Astrocyte (in vitro differentiated cells and primary cell): ENCODE data around the gene HSPBP1. TPM values are rescaled to one million over a fixed set of nuclear protein-coding genes. Genes with fewer than 3 reads are reported as not detected.

ENCODE experiments used
- DNase-seq: peaks from one replicate; pipeline ENCODE4 v3.0.0-alpha.2; 2010; ENCODE audit warnings: low read depth
- FAIRE-seq: peaks from 2 replicates; lab custom pipeline; 2011; peaks lifted over from hg19 to GRCh38; lab: Jason Lieb, UNC
- H2AFZ ChIP-seq: 2 replicates; pipeline ENCODE4 v1.6.0; 2012; ENCODE audit warnings: low read depth, low read length, inconsistent platforms
- H3K27ac ChIP-seq: 2 replicates; pipeline ENCODE4 v1.5.1; 2011; ENCODE audit warnings: low read depth, low read length, inconsistent platforms
- H3K27me3 ChIP-seq: 2 replicates; pipeline ENCODE4 v1.6.0; 2011; ENCODE audit warnings: low read length, inconsistent platforms; ENCODE audit not compliant: insufficient read depth
- H3K36me3 ChIP-seq: 2 replicates; pipeline ENCODE4 v1.5.1; 2011; ENCODE audit warnings: low read length, inconsistent platforms; ENCODE audit not compliant: insufficient read depth
- H3K4me1 ChIP-seq: 2 replicates; pipeline ENCODE4 v1.5.1; 2011; ENCODE audit warnings: low read length, inconsistent platforms; ENCODE audit not compliant: insufficient read depth
- H3K4me2 ChIP-seq: 2 replicates; pipeline ENCODE4 v1.6.0; 2012; ENCODE audit warnings: low read length, inconsistent platforms
- H3K4me3 ChIP-seq: 2 replicates; pipeline ENCODE4 v1.5.1; 2011; ENCODE audit warnings: low read depth, mild to moderate bottlenecking, low read length, inconsistent platforms; ENCODE audit not compliant: insufficient read depth
- H3K79me2 ChIP-seq: 2 replicates; pipeline ENCODE4 v1.6.0; 2012; ENCODE audit warnings: mild to moderate bottlenecking, low read length, inconsistent platforms; ENCODE audit not compliant: insufficient read depth
- H3K9ac ChIP-seq: 2 replicates; pipeline ENCODE4 v1.6.0; 2012; ENCODE audit warnings: mild to moderate bottlenecking, low read length, inconsistent platforms
- H3K9me3 ChIP-seq: 2 replicates; pipeline ENCODE4 v1.5.1; 2012; ENCODE audit warnings: low read depth, mild to moderate bottlenecking, low read length, inconsistent platforms; ENCODE audit not compliant: insufficient read depth
- H4K20me1 ChIP-seq: 2 replicates; pipeline ENCODE4 v1.6.0; 2012; ENCODE audit warnings: low read length, inconsistent platforms; ENCODE audit not compliant: insufficient read depth
- H3K27ac Mint-ChIP-seq: one replicate; pipeline ENCODE4 v1.8.0; 2021; ENCODE audit warnings: mild to moderate bottlenecking, mixed read lengths; ENCODE audit not compliant: unreplicated experiment
- H3K27me3 Mint-ChIP-seq: one replicate; pipeline ENCODE4 v1.8.0; 2021; ENCODE audit warnings: low read depth, mixed read lengths; ENCODE audit not compliant: unreplicated experiment
- H3K36me3 Mint-ChIP-seq: one replicate; pipeline ENCODE4 v1.8.0; 2021; ENCODE audit warnings: low read depth, mixed read lengths; ENCODE audit not compliant: unreplicated experiment
- H3K4me1 Mint-ChIP-seq: one replicate; pipeline ENCODE4 v1.8.0; 2021; ENCODE audit warnings: low read depth, mixed read lengths; ENCODE audit not compliant: unreplicated experiment
- H3K4me3 Mint-ChIP-seq: one replicate; pipeline ENCODE4 v1.8.0; 2021; ENCODE audit warnings: mild to moderate bottlenecking, moderate library complexity, mixed read lengths; ENCODE audit not compliant: unreplicated experiment
- H3K9me3 Mint-ChIP-seq: one replicate; pipeline ENCODE4 v1.8.0; 2021; ENCODE audit warnings: mild to moderate bottlenecking, mixed read lengths; ENCODE audit not compliant: unreplicated experiment
- EZH2 ChIP-seq: IDR thresholded peaks from 2 replicates; pipeline ENCODE4 v1.6.1; 2012; ENCODE audit warnings: mild to moderate bottlenecking, low read length, inconsistent platforms; ENCODE audit not compliant: insufficient read depth
- total RNA-seq: library from RNA; stranded (reverse); gene quantifications from 2 replicates; pipeline ENCODE4 v1.2.1, GENCODE V29; 2021
- TF ChIP-seq, protein P1 (sequence below): IDR thresholded peaks from 2 replicates; pipeline ENCODE4 v1.5.1; 2011; ENCODE audit warnings: low read depth, mild to moderate bottlenecking, inconsistent platforms, low read length, moderate library complexity; ENCODE audit not compliant: insufficient read depth

The HSPBP1 gene
- total RNA-seq, 1 donor from 2014 or later, result 34.8 TPM

DNA sequence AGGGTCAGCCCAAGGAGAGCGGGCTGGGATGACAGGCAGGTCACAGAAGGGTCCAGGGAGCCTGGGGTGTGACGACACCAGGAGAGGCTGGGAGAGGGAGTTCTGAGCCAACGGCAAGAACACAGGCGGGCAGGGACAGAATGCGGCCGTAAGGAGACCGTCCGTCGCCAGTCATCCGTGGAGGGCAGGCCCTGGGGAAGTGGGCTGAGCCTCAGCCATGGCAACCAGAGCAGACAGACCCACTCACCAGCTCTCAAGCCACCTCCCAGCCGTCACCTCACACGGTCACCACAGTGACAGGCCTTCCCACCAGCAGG, 47.7 kb downstream of the HSPBP1 start:
- TF ChIP-seq EZH2, result no peak
- TF ChIP-seq, protein P1, sequence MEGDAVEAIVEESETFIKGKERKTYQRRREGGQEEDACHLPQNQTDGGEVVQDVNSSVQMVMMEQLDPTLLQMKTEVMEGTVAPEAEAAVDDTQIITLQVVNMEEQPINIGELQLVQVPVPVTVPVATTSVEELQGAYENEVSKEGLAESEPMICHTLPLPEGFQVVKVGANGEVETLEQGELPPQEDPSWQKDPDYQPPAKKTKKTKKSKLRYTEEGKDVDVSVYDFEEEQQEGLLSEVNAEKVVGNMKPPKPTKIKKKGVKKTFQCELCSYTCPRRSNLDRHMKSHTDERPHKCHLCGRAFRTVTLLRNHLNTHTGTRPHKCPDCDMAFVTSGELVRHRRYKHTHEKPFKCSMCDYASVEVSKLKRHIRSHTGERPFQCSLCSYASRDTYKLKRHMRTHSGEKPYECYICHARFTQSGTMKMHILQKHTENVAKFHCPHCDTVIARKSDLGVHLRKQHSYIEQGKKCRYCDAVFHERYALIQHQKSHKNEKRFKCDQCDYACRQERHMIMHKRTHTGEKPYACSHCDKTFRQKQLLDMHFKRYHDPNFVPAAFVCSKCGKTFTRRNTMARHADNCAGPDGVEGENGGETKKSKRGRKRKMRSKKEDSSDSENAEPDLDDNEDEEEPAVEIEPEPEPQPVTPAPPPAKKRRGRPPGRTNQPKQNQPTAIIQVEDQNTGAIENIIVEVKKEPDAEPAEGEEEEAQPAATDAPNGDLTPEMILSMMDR, result no peak
- Mint-ChIP-seq H3K36me3 (peaks cover 27% of the 10 kb centered on the region), H3K9me3 (no peaks in the 10 kb centered on the region)

DNA sequence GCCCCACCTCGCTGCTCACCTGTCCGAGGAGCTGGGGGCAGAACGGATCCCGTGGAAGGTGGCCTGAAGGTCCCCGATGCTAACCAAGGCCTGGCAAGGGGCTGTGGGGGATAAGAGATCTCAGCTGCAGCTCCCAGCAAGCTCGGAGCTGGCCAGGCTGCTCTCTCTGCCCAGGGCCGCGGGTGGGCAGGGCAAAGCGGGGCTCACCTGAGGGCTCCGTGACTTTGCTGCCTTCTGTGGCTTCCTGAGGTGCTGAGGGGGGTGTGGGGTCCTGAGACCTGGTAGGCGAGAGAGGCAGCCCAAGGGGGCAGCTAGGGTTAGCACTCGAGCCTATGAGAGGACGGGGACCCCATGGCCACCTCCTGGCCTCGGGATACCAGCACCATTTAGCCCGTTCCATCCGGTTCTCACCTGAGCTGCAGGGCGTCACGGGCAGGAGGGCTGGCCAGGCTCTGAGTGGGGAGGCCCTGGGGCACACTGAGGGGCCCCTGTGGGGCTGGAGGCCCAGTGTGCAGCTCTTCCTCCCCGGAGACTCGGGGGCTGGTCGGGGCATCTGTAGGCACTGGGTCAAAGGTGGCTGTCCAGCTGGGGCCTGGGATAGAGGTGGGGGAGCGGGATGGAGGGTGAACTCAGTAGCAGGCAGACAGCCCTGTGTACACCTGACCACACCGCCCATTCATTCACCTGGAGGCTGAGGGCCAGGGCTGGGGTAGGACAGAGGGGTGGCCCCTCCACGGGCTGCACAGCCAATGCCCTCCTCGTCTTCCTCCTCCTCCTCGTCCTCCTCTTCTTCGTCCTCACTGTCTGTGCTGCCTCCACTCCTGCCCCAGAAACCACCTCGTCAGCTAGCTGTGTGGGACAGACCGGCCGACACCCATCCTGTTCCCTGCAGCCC, 48.3 kb downstream of the HSPBP1 start:
- H3K4me1 ChIP-seq, result no peaks in the 10 kb centered on the region
- H3K36me3 ChIP-seq, result peaks cover 11% of the 10 kb centered on the region
- peaks cover 21% of the 10 kb centered on the region for H3K36me3 Mint-ChIP-seq
- H3K79me2 ChIP-seq, result no peaks in the 10 kb centered on the region
- no peaks in the 10 kb centered on the region for H3K9me3 Mint-ChIP-seq
- TF ChIP-seq, protein P1, result no peak
- TF ChIP-seq EZH2, result no peak
- no peaks in the 10 kb centered on the region for H3K27me3 ChIP-seq
- FAIRE-seq (no peak), DNase-seq (no peak)
- H3K27me3 Mint-ChIP-seq, result no peaks in the 10 kb centered on the region
- H3K4me3 Mint-ChIP-seq, result no peak overlapping the region
- H3K4me3 ChIP-seq, result no peak overlapping the region
- H3K4me1 Mint-ChIP-seq, result no peaks in the 10 kb centered on the region
- no peak overlapping the region for H3K27ac ChIP-seq
- no peaks in the 10 kb centered on the region for H3K9me3 ChIP-seq
- peaks cover 40% of the 10 kb centered on the region for H4K20me1 ChIP-seq
- H3K4me2 ChIP-seq, result no peak overlapping the region
- no peak overlapping the region for H3K9ac ChIP-seq
- no peak overlapping the region for H2AFZ ChIP-seq
- H3K27ac Mint-ChIP-seq, result no peak overlapping the region

More for the DNA sequence above, 47.7 kb downstream of the HSPBP1 start:
- H3K79me2 ChIP-seq, result no peaks in the 10 kb centered on the region
- no peaks in the 10 kb centered on the region for H3K27me3 ChIP-seq
- no peak for DNase-seq
- Mint-ChIP-seq H3K4me1 (no peaks in the 10 kb centered on the region), H3K4me3 (no peak overlapping the region), H3K27ac (no peak overlapping the region), H3K27me3 (no peaks in the 10 kb centered on the region)
- no peak overlapping the region for H3K4me2 ChIP-seq
- H3K27ac ChIP-seq, result no peak overlapping the region
- no peaks in the 10 kb centered on the region for H3K4me1 ChIP-seq
- H2AFZ ChIP-seq, result no peak overlapping the region
- H3K4me3 ChIP-seq, result no peak overlapping the region
- no peaks in the 10 kb centered on the region for H3K9me3 ChIP-seq
- H3K36me3 ChIP-seq, result peaks cover 13% of the 10 kb centered on the region
- H3K9ac ChIP-seq, result no peak overlapping the region
- peaks cover 46% of the 10 kb centered on the region for H4K20me1 ChIP-seq
- FAIRE-seq, result no peak

DNA sequence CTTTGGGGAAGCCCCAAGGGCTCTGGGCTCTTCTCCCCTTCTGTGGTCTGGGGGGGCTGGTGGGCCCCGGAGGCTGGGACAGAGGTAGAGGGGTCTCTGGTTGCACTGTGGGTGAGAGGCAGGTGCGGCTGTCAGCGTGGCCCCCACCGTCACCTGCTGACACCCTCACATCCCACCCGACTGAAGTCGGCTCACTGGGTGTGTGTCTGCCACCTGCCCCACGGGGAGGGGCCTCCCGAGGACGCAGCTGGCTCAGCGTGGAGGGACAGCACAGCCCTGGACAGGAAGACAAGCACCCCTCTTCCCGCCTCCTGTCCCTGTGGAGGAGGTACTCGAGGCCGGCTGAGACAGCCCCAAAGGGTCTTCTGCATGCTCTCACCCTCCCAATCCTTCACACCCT, 49.1 kb downstream of the HSPBP1 start:
- no peaks in the 10 kb centered on the region for H3K9me3 Mint-ChIP-seq
- H3K9ac ChIP-seq, result no peak overlapping the region
- H3K36me3 ChIP-seq, result peaks cover 11% of the 10 kb centered on the region
- no peaks in the 10 kb centered on the region for H3K4me1 Mint-ChIP-seq
- H4K20me1 ChIP-seq, result peaks cover 45% of the 10 kb centered on the region
- no peaks in the 10 kb centered on the region for H3K9me3 ChIP-seq
- H3K27ac Mint-ChIP-seq, result no peak overlapping the region
- peaks cover 24% of the 10 kb centered on the region for H3K36me3 Mint-ChIP-seq
- no peak overlapping the region for H3K4me2 ChIP-seq
- no peak for DNase-seq
- H3K79me2 ChIP-seq, result no peaks in the 10 kb centered on the region
- no peaks in the 10 kb centered on the region for H3K27me3 Mint-ChIP-seq
- H3K4me3 ChIP-seq, result no peak overlapping the region
- no peaks in the 10 kb centered on the region for H3K27me3 ChIP-seq
- no peak overlapping the region for H3K27ac ChIP-seq
- H3K4me3 Mint-ChIP-seq, result no peak overlapping the region
- no peak for TF ChIP-seq EZH2
- TF ChIP-seq, protein P1, result no peak
- H3K4me1 ChIP-seq, result no peaks in the 10 kb centered on the region
- no peak for FAIRE-seq
- no peak overlapping the region for H2AFZ ChIP-seq
